ENCODE data around the gene SPEN. TPM values are rescaled to one million over a fixed set of nuclear protein-coding genes. Genes with fewer than 3 reads are reported as not detected.

SPEN gene
- total and polyA plus RNA-seq, 2 experiments from 2014 or later: 14.9 to 43.6 TPM

DNA sequence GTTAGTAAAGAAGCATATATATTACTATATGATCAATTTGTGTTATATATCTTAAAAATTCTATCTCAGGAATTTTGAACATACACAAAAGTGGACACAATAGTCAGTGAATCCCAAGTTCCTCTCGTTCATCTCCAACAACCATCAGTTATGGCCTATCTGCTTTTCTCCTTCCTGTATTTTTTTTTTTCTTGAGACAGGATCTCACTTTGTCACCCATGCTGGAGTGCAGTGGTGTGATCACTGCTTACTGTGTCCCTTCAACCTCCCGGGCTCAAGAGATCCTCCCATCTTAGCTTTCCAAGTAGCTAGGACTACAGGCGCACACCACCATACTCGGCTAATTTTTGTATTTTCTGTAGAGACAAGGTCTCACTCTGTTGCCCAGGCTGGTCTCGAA lies 9.4 kb downstream of the SPEN start:
- Histone ChIP-seq H3F3A (replicated peaks; ENCODE audit: low read depth) (peaks cover 7% of the 10 kb centered on the region; the same call in 1 of the 2 replicates), H3K79me2 (replicated peaks; ENCODE audit: insufficient read depth) (peaks cover 99% of the 10 kb centered on the region), H3K4me3 (no peak overlapping the region), H3K27ac (ENCODE audit: low read depth) (no peak overlapping the region), H4K20me1 (replicated peaks; ENCODE audit: insufficient read depth) (peaks cover 12% of the 10 kb centered on the region), H3K27me3 (ENCODE audit: insufficient read depth) (no peaks in the 10 kb centered on the region), H2AFZ (no peak overlapping the region), H3K9me2 (ENCODE audit: insufficient read depth) (no peaks in the 10 kb centered on the region), H3K4me1 (ENCODE audit: insufficient read depth) (peaks cover 8% of the 10 kb centered on the region; the same call in 1 of the 2 replicates), H3K36me3 (ENCODE audit: insufficient read depth) (no peaks in the 10 kb centered on the region), H3K4me2 (no peak overlapping the region)
- Mint-ChIP-seq H3K27me3 (ENCODE audit: insufficient read depth, low read depth, poor library complexity) (no peaks in the 10 kb centered on the region), H3K36me3 (ENCODE audit: low read depth) (no peaks in the 10 kb centered on the region), H3K27ac (no peak overlapping the region), H3K4me3 (no peak overlapping the region), H3K9me3 (no peaks in the 10 kb centered on the region), H3K4me1 (peaks cover 3% of the 10 kb centered on the region; the same call in 2 of the 3 replicates)
- no peak for ATAC-seq
- DNase-seq (ENCODE audit: low spot score): no peak
- TF ChIP-seq, protein P1, sequence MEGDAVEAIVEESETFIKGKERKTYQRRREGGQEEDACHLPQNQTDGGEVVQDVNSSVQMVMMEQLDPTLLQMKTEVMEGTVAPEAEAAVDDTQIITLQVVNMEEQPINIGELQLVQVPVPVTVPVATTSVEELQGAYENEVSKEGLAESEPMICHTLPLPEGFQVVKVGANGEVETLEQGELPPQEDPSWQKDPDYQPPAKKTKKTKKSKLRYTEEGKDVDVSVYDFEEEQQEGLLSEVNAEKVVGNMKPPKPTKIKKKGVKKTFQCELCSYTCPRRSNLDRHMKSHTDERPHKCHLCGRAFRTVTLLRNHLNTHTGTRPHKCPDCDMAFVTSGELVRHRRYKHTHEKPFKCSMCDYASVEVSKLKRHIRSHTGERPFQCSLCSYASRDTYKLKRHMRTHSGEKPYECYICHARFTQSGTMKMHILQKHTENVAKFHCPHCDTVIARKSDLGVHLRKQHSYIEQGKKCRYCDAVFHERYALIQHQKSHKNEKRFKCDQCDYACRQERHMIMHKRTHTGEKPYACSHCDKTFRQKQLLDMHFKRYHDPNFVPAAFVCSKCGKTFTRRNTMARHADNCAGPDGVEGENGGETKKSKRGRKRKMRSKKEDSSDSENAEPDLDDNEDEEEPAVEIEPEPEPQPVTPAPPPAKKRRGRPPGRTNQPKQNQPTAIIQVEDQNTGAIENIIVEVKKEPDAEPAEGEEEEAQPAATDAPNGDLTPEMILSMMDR (conservative IDR thresholded peaks at IDR 0.05; ENCODE audit: low read depth in 2 of 2): no peak
- TF ChIP-seq EZH2phosphoT487 (IDR thresholded peaks at IDR 0.05; ENCODE audit: unreplicated experiment): no peak
- no peak for TF ChIP-seq JUNB (IDR thresholded peaks at IDR 0.05; ENCODE audit: unreplicated experiment)
- no peak for TF ChIP-seq POLR2AphosphoS5 (IDR thresholded peaks at IDR 0.05; ENCODE audit: low read depth)
- no peak for TF ChIP-seq NANOG (IDR thresholded peaks at IDR 0.05; ENCODE audit: borderline replicate concordance)
- TF ChIP-seq, protein P2, sequence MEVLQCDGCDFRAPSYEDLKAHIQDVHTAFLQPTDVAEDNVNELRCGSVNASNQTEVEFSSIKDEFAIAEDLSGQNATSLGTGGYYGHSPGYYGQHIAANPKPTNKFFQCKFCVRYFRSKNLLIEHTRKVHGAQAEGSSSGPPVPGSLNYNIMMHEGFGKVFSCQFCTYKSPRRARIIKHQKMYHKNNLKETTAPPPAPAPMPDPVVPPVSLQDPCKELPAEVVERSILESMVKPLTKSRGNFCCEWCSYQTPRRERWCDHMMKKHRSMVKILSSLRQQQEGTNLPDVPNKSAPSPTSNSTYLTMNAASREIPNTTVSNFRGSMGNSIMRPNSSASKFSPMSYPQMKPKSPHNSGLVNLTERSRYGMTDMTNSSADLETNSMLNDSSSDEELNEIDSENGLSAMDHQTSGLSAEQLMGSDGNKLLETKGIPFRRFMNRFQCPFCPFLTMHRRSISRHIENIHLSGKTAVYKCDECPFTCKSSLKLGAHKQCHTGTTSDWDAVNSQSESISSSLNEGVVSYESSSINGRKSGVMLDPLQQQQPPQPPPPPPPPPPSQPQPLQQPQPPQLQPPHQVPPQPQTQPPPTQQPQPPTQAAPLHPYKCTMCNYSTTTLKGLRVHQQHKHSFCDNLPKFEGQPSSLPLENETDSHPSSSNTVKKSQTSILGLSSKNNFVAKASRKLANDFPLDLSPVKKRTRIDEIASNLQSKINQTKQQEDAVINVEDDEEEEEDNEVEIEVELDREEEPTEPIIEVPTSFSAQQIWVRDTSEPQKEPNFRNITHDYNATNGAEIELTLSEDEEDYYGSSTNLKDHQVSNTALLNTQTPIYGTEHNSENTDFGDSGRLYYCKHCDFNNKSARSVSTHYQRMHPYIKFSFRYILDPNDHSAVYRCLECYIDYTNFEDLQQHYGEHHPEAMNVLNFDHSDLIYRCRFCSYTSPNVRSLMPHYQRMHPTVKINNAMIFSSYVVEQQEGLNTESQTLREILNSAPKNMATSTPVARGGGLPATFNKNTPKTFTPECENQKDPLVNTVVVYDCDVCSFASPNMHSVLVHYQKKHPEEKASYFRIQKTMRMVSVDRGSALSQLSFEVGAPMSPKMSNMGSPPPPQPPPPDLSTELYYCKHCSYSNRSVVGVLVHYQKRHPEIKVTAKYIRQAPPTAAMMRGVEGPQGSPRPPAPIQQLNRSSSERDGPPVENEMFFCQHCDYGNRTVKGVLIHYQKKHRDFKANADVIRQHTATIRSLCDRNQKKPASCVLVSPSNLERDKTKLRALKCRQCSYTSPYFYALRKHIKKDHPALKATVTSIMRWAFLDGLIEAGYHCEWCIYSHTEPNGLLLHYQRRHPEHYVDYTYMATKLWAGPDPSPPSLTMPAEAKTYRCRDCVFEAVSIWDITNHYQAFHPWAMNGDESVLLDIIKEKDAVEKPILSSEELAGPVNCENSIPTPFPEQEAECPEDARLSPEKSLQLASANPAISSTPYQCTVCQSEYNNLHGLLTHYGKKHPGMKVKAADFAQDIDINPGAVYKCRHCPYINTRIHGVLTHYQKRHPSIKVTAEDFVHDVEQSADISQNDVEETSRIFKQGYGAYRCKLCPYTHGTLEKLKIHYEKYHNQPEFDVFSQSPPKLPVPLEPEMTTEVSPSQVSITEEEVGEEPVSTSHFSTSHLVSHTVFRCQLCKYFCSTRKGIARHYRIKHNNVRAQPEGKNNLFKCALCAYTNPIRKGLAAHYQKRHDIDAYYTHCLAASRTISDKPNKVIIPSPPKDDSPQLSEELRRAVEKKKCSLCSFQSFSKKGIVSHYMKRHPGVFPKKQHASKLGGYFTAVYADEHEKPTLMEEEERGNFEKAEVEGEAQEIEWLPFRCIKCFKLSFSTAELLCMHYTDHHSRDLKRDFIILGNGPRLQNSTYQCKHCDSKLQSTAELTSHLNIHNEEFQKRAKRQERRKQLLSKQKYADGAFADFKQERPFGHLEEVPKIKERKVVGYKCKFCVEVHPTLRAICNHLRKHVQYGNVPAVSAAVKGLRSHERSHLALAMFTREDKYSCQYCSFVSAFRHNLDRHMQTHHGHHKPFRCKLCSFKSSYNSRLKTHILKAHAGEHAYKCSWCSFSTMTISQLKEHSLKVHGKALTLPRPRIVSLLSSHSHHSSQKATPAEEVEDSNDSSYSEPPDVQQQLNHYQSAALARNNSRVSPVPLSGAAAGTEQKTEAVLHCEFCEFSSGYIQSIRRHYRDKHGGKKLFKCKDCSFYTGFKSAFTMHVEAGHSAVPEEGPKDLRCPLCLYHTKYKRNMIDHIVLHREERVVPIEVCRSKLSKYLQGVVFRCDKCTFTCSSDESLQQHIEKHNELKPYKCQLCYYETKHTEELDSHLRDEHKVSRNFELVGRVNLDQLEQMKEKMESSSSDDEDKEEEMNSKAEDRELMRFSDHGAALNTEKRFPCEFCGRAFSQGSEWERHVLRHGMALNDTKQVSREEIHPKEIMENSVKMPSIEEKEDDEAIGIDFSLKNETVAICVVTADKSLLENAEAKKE (CRISPR knock-in tag; IDR thresholded peaks at IDR 0.05): no peak
- TF ChIP-seq EZH2 (IDR thresholded peaks at IDR 0.05; ENCODE audit: low read depth, unreplicated experiment): no peak

Data from GM23338 (cell line).